ENCODE data around the gene MIA. TPM values are rescaled to one million over a fixed set of nuclear protein-coding genes. Genes with fewer than 3 reads are reported as not detected.
"Not testable (repeated sequence)": the region's sequence is repeated elsewhere in the genome, so short reads cannot be mapped to it uniquely, and the experiment has no call there.

The MIA gene
- total RNA-seq, 1 donor from 2014 or later = not detected

DNA sequence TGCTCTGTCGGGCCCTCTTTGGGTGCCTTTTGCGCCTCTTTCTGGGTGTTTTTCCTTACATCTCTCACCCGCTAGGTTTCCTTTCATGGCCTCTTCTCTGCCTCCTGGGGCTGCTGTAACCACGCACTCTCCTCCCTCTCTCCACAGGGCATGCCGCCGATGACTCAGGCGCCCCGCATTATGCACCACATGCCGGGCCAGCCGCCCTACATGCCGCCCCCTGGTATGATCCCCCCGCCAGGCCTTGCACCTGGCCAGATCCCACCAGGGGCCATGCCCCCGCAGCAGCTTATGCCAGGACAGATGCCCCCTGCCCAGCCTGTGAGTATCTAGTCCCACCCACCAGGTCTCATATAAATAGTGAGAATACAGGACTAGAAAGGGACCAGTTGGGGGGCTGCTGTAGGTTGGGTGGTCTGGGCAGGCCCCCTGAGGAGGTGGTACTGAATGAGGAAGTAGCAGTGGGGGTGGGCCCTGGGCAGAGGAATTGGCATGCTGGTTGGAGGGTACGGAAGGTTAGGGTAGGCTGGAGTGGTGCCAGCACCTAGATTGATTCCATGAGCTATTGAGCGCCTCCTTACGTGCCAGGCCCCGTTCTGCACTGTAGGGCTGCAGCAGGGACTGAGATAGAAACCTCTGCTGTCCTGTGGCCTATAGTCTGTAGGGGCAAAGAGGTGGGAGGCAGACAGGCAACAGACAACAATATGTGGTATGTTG, 12.4 kb upstream of the MIA start:
- Mint-ChIP-seq H3K27me3 (ENCODE audit: insufficient read depth, low read depth) (peaks cover 3% of the 10 kb centered on the region), H3K9me3 (no peaks in the 10 kb centered on the region), H3K36me3 (peaks cover 47% of the 10 kb centered on the region), H3K4me3 (no peak overlapping the region), H3K4me1 (no peaks in the 10 kb centered on the region), H3K27ac (no peak overlapping the region)
- Histone ChIP-seq H3K27me3 (no peaks in the 10 kb centered on the region), H3F3A (ENCODE audit: low read depth) (peaks cover 52% of the 10 kb centered on the region), H4K20me1 (ENCODE audit: low read depth) (peaks cover 62% of the 10 kb centered on the region), H3K36me3 (peaks cover 6% of the 10 kb centered on the region), H2AFZ (replicated peaks) (no peak overlapping the region), H3K4me1 (no peaks in the 10 kb centered on the region), H3K79me2 (ENCODE audit: low read depth) (peaks cover 20% of the 10 kb centered on the region), H3K4me2 (no peak overlapping the region), H3K27ac (no peak overlapping the region), H3K9ac (no peak overlapping the region), H3K9me3 (ENCODE audit: low read depth) (no peaks in the 10 kb centered on the region), H3K4me3 (no peak overlapping the region)
- TF ChIP-seq EZH2phosphoT487 (IDR thresholded peaks at IDR 0.05) (no peak), EZH2 (IDR thresholded peaks at IDR 0.05) (no peak)
- TF ChIP-seq, protein P1, sequence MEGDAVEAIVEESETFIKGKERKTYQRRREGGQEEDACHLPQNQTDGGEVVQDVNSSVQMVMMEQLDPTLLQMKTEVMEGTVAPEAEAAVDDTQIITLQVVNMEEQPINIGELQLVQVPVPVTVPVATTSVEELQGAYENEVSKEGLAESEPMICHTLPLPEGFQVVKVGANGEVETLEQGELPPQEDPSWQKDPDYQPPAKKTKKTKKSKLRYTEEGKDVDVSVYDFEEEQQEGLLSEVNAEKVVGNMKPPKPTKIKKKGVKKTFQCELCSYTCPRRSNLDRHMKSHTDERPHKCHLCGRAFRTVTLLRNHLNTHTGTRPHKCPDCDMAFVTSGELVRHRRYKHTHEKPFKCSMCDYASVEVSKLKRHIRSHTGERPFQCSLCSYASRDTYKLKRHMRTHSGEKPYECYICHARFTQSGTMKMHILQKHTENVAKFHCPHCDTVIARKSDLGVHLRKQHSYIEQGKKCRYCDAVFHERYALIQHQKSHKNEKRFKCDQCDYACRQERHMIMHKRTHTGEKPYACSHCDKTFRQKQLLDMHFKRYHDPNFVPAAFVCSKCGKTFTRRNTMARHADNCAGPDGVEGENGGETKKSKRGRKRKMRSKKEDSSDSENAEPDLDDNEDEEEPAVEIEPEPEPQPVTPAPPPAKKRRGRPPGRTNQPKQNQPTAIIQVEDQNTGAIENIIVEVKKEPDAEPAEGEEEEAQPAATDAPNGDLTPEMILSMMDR (IDR thresholded peaks at IDR 0.05) = no peak
- no peak for DNase-seq (ENCODE audit: low spot score)

DNA sequence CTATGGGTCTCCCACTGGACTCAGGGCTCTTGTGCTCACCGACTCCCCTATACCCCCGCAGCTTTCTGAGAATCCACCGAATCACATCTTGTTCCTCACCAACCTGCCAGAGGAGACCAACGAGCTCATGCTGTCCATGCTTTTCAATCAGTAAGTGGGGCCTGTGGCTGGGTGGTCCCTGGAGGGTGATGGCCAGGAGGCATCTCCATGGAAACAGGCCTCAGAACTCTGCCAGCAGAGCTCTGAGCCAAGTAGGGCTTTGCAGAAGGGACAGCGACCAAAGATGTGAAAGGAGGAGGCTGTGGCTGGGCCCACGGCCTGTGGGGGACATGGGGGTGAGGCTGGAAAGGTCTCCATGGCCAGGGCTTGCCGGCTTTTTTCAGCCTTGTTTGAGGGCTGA, 11.8 kb upstream of the MIA start:
- Mint-ChIP-seq H3K27me3 (ENCODE audit: insufficient read depth, low read depth) (peaks cover 3% of the 10 kb centered on the region), H3K9me3 (no peaks in the 10 kb centered on the region), H3K36me3 (peaks cover 43% of the 10 kb centered on the region), H3K4me3 (no peak overlapping the region), H3K4me1 (no peaks in the 10 kb centered on the region), H3K27ac (no peak overlapping the region)
- no peak overlapping the region for H3K9ac ChIP-seq
- TF ChIP-seq, protein P1 (IDR thresholded peaks at IDR 0.05) = no peak
- TF ChIP-seq EZH2 (IDR thresholded peaks at IDR 0.05) (no peak), EZH2phosphoT487 (IDR thresholded peaks at IDR 0.05) (no peak)
- H3F3A ChIP-seq (ENCODE audit: low read depth) = peaks cover 47% of the 10 kb centered on the region
- no peaks in the 10 kb centered on the region for H3K4me1 ChIP-seq
- no peaks in the 10 kb centered on the region for H3K27me3 ChIP-seq
- peaks cover under 1% of the 10 kb centered on the region for H3K36me3 ChIP-seq
- H3K79me2 ChIP-seq (ENCODE audit: low read depth) = peaks cover 13% of the 10 kb centered on the region
- H3K9me3 ChIP-seq (ENCODE audit: low read depth) = no peaks in the 10 kb centered on the region
- H4K20me1 ChIP-seq (ENCODE audit: low read depth) = peaks cover 57% of the 10 kb centered on the region
- H2AFZ ChIP-seq (replicated peaks) = no peak overlapping the region
- DNase-seq (ENCODE audit: low spot score) = no peak
- H3K27ac ChIP-seq = no peak overlapping the region
- no peak overlapping the region for H3K4me2 ChIP-seq
- H3K4me3 ChIP-seq = no peak overlapping the region

DNA sequence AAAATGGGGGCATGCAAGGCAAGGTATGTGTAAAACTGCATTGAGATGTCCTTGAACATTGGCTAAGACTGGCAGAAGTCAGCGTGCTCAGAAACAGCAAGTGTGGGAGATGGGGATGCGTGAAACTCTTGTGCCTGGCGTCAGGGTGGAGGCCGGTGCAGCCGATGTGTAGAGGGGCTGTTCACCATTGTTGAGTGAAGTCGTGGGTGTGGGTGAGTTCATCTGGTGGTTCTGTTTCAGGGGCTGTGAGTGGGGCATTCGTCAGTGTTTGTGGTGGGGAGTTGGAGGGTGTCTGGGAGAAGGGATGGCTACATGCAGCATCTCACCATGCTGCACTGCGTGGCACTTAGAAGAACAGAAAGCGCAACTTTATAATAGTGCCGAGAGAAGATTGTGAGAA, 11.4 kb upstream of the MIA start:
- no peak overlapping the region for H3K4me3 Mint-ChIP-seq
- TF ChIP-seq EZH2 (IDR thresholded peaks at IDR 0.05) = no peak
- no peak for TF ChIP-seq EZH2phosphoT487 (IDR thresholded peaks at IDR 0.05)
- TF ChIP-seq, protein P1 (IDR thresholded peaks at IDR 0.05) = no peak
- peaks cover 3% of the 10 kb centered on the region for H3K27me3 Mint-ChIP-seq (ENCODE audit: insufficient read depth, low read depth)

DNA sequence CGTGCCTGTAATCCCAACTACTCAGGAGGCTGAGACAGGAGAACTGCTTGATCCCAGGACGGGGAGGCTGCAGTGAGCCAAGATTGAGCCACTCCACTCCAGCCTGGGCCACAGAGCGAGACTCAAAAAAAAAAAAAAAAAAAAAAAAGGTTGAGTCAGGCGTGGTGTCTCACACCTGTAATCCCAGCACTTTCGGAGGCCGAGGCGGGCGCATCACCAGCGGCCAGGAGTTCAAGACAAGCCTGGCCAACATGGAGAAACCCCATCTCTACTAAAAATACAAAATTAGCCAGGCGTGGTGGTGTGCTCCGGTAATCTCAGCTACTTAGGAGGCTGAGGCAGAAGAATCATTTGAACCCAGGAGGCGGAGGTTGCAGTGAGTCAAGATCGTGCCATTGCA, 8.9 kb upstream of the MIA start:
- peaks cover 35% of the 10 kb centered on the region for H3F3A ChIP-seq (ENCODE audit: low read depth)
- peaks cover 35% of the 10 kb centered on the region for H4K20me1 ChIP-seq (ENCODE audit: low read depth)
- H3K79me2 ChIP-seq (ENCODE audit: low read depth); H3K9me3 ChIP-seq (ENCODE audit: low read depth); H3K4me3 ChIP-seq; H3K36me3 ChIP-seq; H3K27ac Mint-ChIP-seq; DNase-seq (ENCODE audit: low spot score); H2AFZ ChIP-seq (replicated peaks); H3K4me3 Mint-ChIP-seq; H3K9ac ChIP-seq; H3K27ac ChIP-seq; H3K9me3 Mint-ChIP-seq; H3K4me2 ChIP-seq; H3K27me3 Mint-ChIP-seq (ENCODE audit: insufficient read depth, low read depth); H3K4me1 Mint-ChIP-seq; H3K4me1 ChIP-seq; H3K27me3 ChIP-seq: not testable (repeated sequence)
- H3K36me3 Mint-ChIP-seq = peaks cover 42% of the 10 kb centered on the region

More for the DNA sequence above, 11.4 kb upstream of the MIA start:
- DNase-seq (ENCODE audit: low spot score) = no peak
- Histone ChIP-seq H3K4me3 (no peak overlapping the region), H3K27ac (no peak overlapping the region), H3K4me1 (no peaks in the 10 kb centered on the region), H3K4me2 (no peak overlapping the region), H3K9me3 (ENCODE audit: low read depth) (no peaks in the 10 kb centered on the region), H3K36me3 (no peaks in the 10 kb centered on the region), H3K9ac (no peak overlapping the region), H2AFZ (replicated peaks) (no peak overlapping the region), H3K27me3 (no peaks in the 10 kb centered on the region), H3F3A (ENCODE audit: low read depth) (peaks cover 47% of the 10 kb centered on the region), H4K20me1 (ENCODE audit: low read depth) (peaks cover 53% of the 10 kb centered on the region), H3K79me2 (ENCODE audit: low read depth) (peaks cover 9% of the 10 kb centered on the region)
- Mint-ChIP-seq H3K4me1 (no peaks in the 10 kb centered on the region), H3K36me3 (peaks cover 43% of the 10 kb centered on the region), H3K9me3 (no peaks in the 10 kb centered on the region), H3K27ac (no peak overlapping the region)

Data from neural progenitor cell (in vitro differentiated cells).